Spleen (tissue), 11 donors: ENCODE measurements around the gene USP7. TPM values are rescaled to one million over a fixed set of nuclear protein-coding genes. Genes with fewer than 3 reads are reported as not detected.

Experiments
- DNase-seq: peaks from one replicate; pipeline ENCODE4 v3.0.0-alpha.2; 2020
- H3K27ac ChIP-seq, 8 donors: fragments of 200-600 bp; sonication (generic) in 7 of 8; 1 replicate in 4 of 8; 2 replicates in 4 of 8; pipeline versions ENCODE4 v1.5.0 to v1.8.0; 2016 to 2021; ENCODE audit warnings: inconsistent platforms in 4 of 8, mild to moderate bottlenecking in 4 of 8, moderate library complexity in 1 of 8
- H3K27me3 ChIP-seq, 7 donors: fragments of 200-600 bp; sonication (generic) in 6 of 7; replicated peaks in 1 of 7; 1 replicate in 4 of 7; 2 replicates in 3 of 7; pipeline versions ENCODE4 v1.5.0 to v1.8.0; 2016 to 2021; ENCODE audit warnings: inconsistent platforms in 3 of 7, mild to moderate bottlenecking in 1 of 7
- H3K36me3 ChIP-seq, 6 donors: fragments of 200-600 bp; sonication (generic) in 5 of 6; 1 replicate in 4 of 6; 2 replicates in 2 of 6; pipeline versions ENCODE4 v1.5.0 to v1.8.0; 2016 to 2021; ENCODE audit warnings: inconsistent platforms in 2 of 6
- H3K4me1 ChIP-seq, 6 donors: fragments of 200-600 bp; sonication (generic) in 5 of 6; 1 replicate in 3 of 6; 2 replicates in 3 of 6; pipeline versions ENCODE4 v1.5.0 to v1.8.0; 2016 to 2021; ENCODE audit warnings: inconsistent platforms in 3 of 6
- H3K4me3 ChIP-seq, 8 donors: fragments of 200-600 bp; sonication (generic) in 7 of 8; 1 replicate in 4 of 8; 2 replicates in 4 of 8; pipeline versions ENCODE4 v1.5.0 to v1.8.0; 2016 to 2021; ENCODE audit warnings: inconsistent platforms in 4 of 8, mild to moderate bottlenecking in 4 of 8, moderate library complexity in 2 of 8
- H3K9me3 ChIP-seq, 8 donors: fragments of 200-600 bp; sonication (generic) in 7 of 8; 1 replicate in 4 of 8; 2 replicates in 4 of 8; pipeline versions ENCODE4 v1.5.0 to v1.8.0; 2016 to 2021; ENCODE audit warnings: inconsistent platforms in 4 of 8
- POLR2A ChIP-seq, 3 donors: fragments of 450-650 bp; IDR thresholded peaks; one replicate each; pipeline ENCODE4 v1.5.1; 2017; ENCODE audit warnings: antibody characterized with exemption in 3 of 3, mild to moderate bottlenecking in 1 of 3
- POLR2AphosphoS5 ChIP-seq, 3 donors: sonication (generic); formaldehyde crosslinking; IDR thresholded peaks; one replicate each; pipeline ENCODE4 v1.5.1; 2017; ENCODE audit warnings: antibody characterized with exemption in 3 of 3
- WGBS, 5 donors: extraction: QIAGEN DNeasy Blood & Tissue Kit in 3 of 5; methylation state at CpG; one replicate each; pipeline versions ENCODE4 v1.1.5 to v1.1.7; 2013 to 2018; 5-methylcytosine and 5-hydroxymethylcytosine counted together
- intact Hi-C: fragments of 100-400 bp; cut with DNase I; formaldehyde crosslinking; loops from one replicate; pipeline ENCODE4 v1.15.0; 2023; ENCODE audit warnings: low total_unique reads
- polyA plus RNA-seq, 3 donors: library from polyadenylated mRNA; stranded (reverse); fragments of 200-250 nt; gene quantifications; one replicate each; pipeline ENCODE4 v1.2.1, GENCODE V29; 2013
- total RNA-seq, 7 donors: library from RNA; depleted of rRNA in 3 of 7; stranded (reverse); fragments of >200 nt in 3 of 7; fragmentation: NEBNext Ultra II Directional in 4 of 7; extraction: Animal tissue kit (Norgen Biotek cat#: 25700) in 4 of 7; gene quantifications; one replicate each; pipeline versions ENCODE4 v1.1.0 to v1.2.1, GENCODE V29; 2016 to 2021
- TF ChIP-seq, protein P1 (sequence below), 11 experiments: fragments of 200-600 bp in 7 of 11; fragments of 450-650 bp in 4 of 11; sonication (generic) in 4 of 11; IDR thresholded peaks in 8 of 11; conservative IDR thresholded peaks in 3 of 11; 1 replicate in 7 of 11; 2 replicates in 4 of 11; pipeline versions ENCODE4 v1.4.0 to v1.8.0; 2016 to 2021; ENCODE audit warnings: antibody characterized with exemption in 11 of 11, inconsistent platforms in 4 of 11, mild to moderate bottlenecking in 1 of 11
- donor health status: healthy with polysubstance abuse.
- donor health status: DM: no; HTN: no; CAD: no; lungs with moderate emphysema.
- donor health status: DM: no; HTN: no; CAD: no.
- donor health status: Bipolar disorder and iron deficiency.
- donor health status: healthy.
- donor health status: DM: no; HTN: no; CAD: no.
- donor health status: DM: yes; HTN: yes; CAD: no.

USP7 gene
- total and polyA plus RNA-seq, 10 donors = 26.1 to 145 (median 126) TPM

- Histone ChIP-seq H3K4me1 (peaks cover 14 to 48% (median 25%) of the 10 kb centered on the region in 6 donors), H3K9me3 (no peaks in the 10 kb centered on the region), H3K27me3 (no peaks in the 10 kb centered on the region), H3K27ac (peak overlapping the region in 4 of 8 donors; percentile 67 to 79 (median 74)), H3K4me3 (no peak overlapping the region), H3K36me3 (peaks cover 0 to 77% (median 28%) of the 10 kb centered on the region in 6 donors)
- TF ChIP-seq POLR2AphosphoS5 (IDR thresholded peaks at IDR 0.05) (no peak), POLR2A (IDR thresholded peaks at IDR 0.05) (no peak)
- TF ChIP-seq, protein P1, sequence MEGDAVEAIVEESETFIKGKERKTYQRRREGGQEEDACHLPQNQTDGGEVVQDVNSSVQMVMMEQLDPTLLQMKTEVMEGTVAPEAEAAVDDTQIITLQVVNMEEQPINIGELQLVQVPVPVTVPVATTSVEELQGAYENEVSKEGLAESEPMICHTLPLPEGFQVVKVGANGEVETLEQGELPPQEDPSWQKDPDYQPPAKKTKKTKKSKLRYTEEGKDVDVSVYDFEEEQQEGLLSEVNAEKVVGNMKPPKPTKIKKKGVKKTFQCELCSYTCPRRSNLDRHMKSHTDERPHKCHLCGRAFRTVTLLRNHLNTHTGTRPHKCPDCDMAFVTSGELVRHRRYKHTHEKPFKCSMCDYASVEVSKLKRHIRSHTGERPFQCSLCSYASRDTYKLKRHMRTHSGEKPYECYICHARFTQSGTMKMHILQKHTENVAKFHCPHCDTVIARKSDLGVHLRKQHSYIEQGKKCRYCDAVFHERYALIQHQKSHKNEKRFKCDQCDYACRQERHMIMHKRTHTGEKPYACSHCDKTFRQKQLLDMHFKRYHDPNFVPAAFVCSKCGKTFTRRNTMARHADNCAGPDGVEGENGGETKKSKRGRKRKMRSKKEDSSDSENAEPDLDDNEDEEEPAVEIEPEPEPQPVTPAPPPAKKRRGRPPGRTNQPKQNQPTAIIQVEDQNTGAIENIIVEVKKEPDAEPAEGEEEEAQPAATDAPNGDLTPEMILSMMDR (IDR thresholded peaks at IDR 0.05 in 8 of 11, conservative IDR thresholded peaks at IDR 0.05 in 3 of 11) = no peak
- WGBS, 5 donors = 77 to 89% (median 80%) methylated on average over 7 to 8 of the region's 8 CpGs
- peak; percentile 62 for DNase-seq
- intact Hi-C loops = no loop called here
Observed at GRCh38 chr16:8848939-8849391, 114.7 kb downstream of the USP7 start.

GRCh38 chr16:8848231-8848938 lies 115.3 kb downstream of the USP7 start:
- DNase-seq = peak; percentile 59
- H3K27ac ChIP-seq = peak overlapping the region in 4 of 8 donors; percentile 67 to 79 (median 74)

DNA sequence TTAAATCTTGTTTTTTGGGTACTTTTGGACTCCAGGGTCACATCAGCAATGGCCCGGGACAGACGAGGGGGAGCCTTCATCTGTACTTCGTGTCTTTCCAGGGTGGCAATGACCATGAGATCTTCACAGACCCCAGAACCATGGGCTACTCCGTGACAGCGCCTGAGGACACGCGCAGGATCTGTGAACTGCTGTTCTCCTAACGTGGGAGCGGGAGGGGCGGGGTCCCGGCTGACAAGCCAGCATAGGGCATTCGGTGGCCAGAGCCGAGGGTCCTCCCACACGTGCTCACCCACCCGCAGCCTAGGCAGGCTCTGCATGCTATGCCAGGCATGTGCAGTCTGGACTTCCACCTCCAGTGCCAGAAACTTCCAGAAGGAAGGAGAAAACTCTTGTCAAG lies 116.1 kb downstream of the USP7 start:
- DNase-seq = peak; percentile 75
- no peaks in the 10 kb centered on the region for H3K9me3 ChIP-seq
- H3K36me3 ChIP-seq = peaks cover 0 to 63% (median 25%) of the 10 kb centered on the region in 6 donors
- no peak overlapping the region for H3K27ac ChIP-seq
- H3K4me1 ChIP-seq = peaks cover 14 to 40% (median 24%) of the 10 kb centered on the region in 6 donors
- TF ChIP-seq POLR2AphosphoS5 (IDR thresholded peaks at IDR 0.05) (peak in 2 of 3 donors; percentile 14 to 34), POLR2A (IDR thresholded peaks at IDR 0.05) (no peak)
- TF ChIP-seq, protein P1 (IDR thresholded peaks at IDR 0.05 in 8 of 11, conservative IDR thresholded peaks at IDR 0.05 in 3 of 11) = no peak
- intact Hi-C loops = no loop called here
- no peaks in the 10 kb centered on the region for H3K27me3 ChIP-seq
- 89 to 98% (median 93%) methylated on average over 14 to 15 of the region's 15 CpGs for WGBS, 5 donors
- H3K4me3 ChIP-seq = no peak overlapping the region

More at GRCh38 chr16:8848231-8848938, 115.3 kb downstream of the USP7 start:
- no peak overlapping the region for H3K4me3 ChIP-seq
- intact Hi-C loops = no loop called here
- 92 to 97% (median 95%) methylated on average over 26 of the region's 26 CpGs for WGBS, 5 donors
- H3K4me1 ChIP-seq = peaks cover 14 to 46% (median 25%) of the 10 kb centered on the region in 6 donors
- no peak for TF ChIP-seq POLR2A (IDR thresholded peaks at IDR 0.05)
- peak in 1 of 3 donors; percentile 11 for TF ChIP-seq POLR2AphosphoS5 (IDR thresholded peaks at IDR 0.05)
- no peaks in the 10 kb centered on the region for H3K9me3 ChIP-seq
- no peaks in the 10 kb centered on the region for H3K27me3 ChIP-seq
- peaks cover 0 to 71% (median 27%) of the 10 kb centered on the region in 6 donors for H3K36me3 ChIP-seq

- intact Hi-C loops = no loop called here
- TF ChIP-seq POLR2A (IDR thresholded peaks at IDR 0.05) (no peak), POLR2AphosphoS5 (IDR thresholded peaks at IDR 0.05) (no peak)
- TF ChIP-seq, protein P1 (IDR thresholded peaks at IDR 0.05 in 8 of 11, conservative IDR thresholded peaks at IDR 0.05 in 3 of 11) = no peak
- H3K4me3 ChIP-seq = no peak overlapping the region
- no peak overlapping the region for H3K27ac ChIP-seq
- H3K27me3 ChIP-seq = no peaks in the 10 kb centered on the region
- WGBS, 5 donors = 85 to 94% (median 88%) methylated on average over 13 of the region's 13 CpGs
- peaks cover 0 to 59% (median 25%) of the 10 kb centered on the region in 6 donors for H3K36me3 ChIP-seq
- DNase-seq = peak; percentile 51
- H3K4me1 ChIP-seq = peaks cover 14 to 35% (median 23%) of the 10 kb centered on the region in 6 donors
- no peaks in the 10 kb centered on the region for H3K9me3 ChIP-seq
Observed at GRCh38 chr16:8847145-8847544, 116.6 kb downstream of the USP7 start.
